Body of pancreas (tissue), 4 donors: Measurements from ENCODE around the gene TRMU. TPM values are rescaled to one million over a fixed set of nuclear protein-coding genes. Genes with fewer than 3 reads are reported as not detected.

Source experiments
- ATAC-seq: fragments of 150-250 bp; one replicate; pipeline ENCODE4 v1.9.1; 2016
- DNase-seq, 4 donors: peaks; one replicate each; pipeline ENCODE4 v3.0.0-alpha.2; 2019
- H3K27ac ChIP-seq, 4 donors: fragments of 200-600 bp; sonication (generic); 1 replicate in 3 of 4; 2 replicates in 1 of 4; pipeline versions ENCODE4 v1.5.1 to v1.6.1; 2016 to 2019; ENCODE audit warnings: mild to moderate bottlenecking in 1 of 4, mixed read lengths in 1 of 4, moderate library complexity in 1 of 4
- H3K27me3 ChIP-seq, 2 donors: fragments of 200-600 bp; sonication (generic); one replicate each; pipeline ENCODE4 v1.6.0; 2016; ENCODE audit warnings: mild to moderate bottlenecking in 1 of 2
- H3K36me3 ChIP-seq, 2 donors: fragments of 200-600 bp; sonication (generic); replicated peaks in 1 of 2; 2 replicates each; pipeline ENCODE4 v1.5.1; 2016; ENCODE audit warnings: low read depth in 2 of 2; ENCODE audit not compliant: insufficient read depth in 1 of 2
- H3K4me1 ChIP-seq: fragments of 200-600 bp; sonication (generic); one replicate; pipeline ENCODE4 v1.6.0; 2016
- H3K4me3 ChIP-seq, 2 donors: fragments of 200-600 bp; sonication (generic); 1 replicate in 1 of 2; 2 replicates in 1 of 2; pipeline ENCODE4 v1.5.1; 2016 to 2019
- H3K9me3 ChIP-seq, 3 donors: fragments of 200-600 bp; sonication (generic); 1 replicate in 2 of 3; 2 replicates in 1 of 3; pipeline ENCODE4 v1.5.1; 2016
- POLR2A ChIP-seq, 3 donors: fragments of 450-650 bp; IDR thresholded peaks; one replicate each; pipeline ENCODE4 v1.6.1; 2016; ENCODE audit warnings: antibody characterized with exemption in 3 of 3, mild to moderate bottlenecking in 2 of 3
- WGBS, 2 donors: methylation state at CpG; one replicate each; pipeline ENCODE4 v1.1.5; 2017; 5-methylcytosine and 5-hydroxymethylcytosine counted together
- intact Hi-C: fragments of 100-400 bp; cut with DNase I; formaldehyde crosslinking; loops from one replicate; pipeline ENCODE4 v1.15.1; 2023
- total RNA-seq, 2 donors: library from RNA; depleted of rRNA; stranded (reverse); fragments of >200 nt; gene quantifications; one replicate each; pipeline ENCODE4 v1.1.0, GENCODE V29; 2016
- TF ChIP-seq, protein P1 (sequence below), 7 experiments: fragments of 450-650 bp in 4 of 7; fragments of 200-600 bp in 3 of 7; sonication (generic) in 3 of 7; IDR thresholded peaks; one replicate each; pipeline ENCODE4 v1.5.1; 2016 to 2019; ENCODE audit warnings: antibody characterized with exemption in 7 of 7

TRMU gene
- total RNA-seq, 2 donors from 2014 or later: 34.2 to 43.5 TPM

- Histone ChIP-seq H3K4me3 (no peak overlapping the region), H3K27ac (peak overlapping the region; percentile 91 to 98 (median 95)), H3K4me1 (peaks cover 63% of the 10 kb centered on the region), H3K27me3 (no peaks in the 10 kb centered on the region), H3K36me3 (no peaks in the 10 kb centered on the region), H3K9me3 (no peaks in the 10 kb centered on the region)
- intact Hi-C loops: no loop called here
- ATAC-seq: no peak
- DNase-seq: no peak
- 68 to 70% methylated on average over 17 to 19 of the region's 19 CpGs for WGBS, 2 donors
- TF ChIP-seq, protein P1, sequence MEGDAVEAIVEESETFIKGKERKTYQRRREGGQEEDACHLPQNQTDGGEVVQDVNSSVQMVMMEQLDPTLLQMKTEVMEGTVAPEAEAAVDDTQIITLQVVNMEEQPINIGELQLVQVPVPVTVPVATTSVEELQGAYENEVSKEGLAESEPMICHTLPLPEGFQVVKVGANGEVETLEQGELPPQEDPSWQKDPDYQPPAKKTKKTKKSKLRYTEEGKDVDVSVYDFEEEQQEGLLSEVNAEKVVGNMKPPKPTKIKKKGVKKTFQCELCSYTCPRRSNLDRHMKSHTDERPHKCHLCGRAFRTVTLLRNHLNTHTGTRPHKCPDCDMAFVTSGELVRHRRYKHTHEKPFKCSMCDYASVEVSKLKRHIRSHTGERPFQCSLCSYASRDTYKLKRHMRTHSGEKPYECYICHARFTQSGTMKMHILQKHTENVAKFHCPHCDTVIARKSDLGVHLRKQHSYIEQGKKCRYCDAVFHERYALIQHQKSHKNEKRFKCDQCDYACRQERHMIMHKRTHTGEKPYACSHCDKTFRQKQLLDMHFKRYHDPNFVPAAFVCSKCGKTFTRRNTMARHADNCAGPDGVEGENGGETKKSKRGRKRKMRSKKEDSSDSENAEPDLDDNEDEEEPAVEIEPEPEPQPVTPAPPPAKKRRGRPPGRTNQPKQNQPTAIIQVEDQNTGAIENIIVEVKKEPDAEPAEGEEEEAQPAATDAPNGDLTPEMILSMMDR (IDR thresholded peaks at IDR 0.05): no peak
- TF ChIP-seq POLR2A (IDR thresholded peaks at IDR 0.05): no peak
Measured at GRCh38 chr22:46380069-46380468, 44.6 kb downstream of the TRMU start.

DNA sequence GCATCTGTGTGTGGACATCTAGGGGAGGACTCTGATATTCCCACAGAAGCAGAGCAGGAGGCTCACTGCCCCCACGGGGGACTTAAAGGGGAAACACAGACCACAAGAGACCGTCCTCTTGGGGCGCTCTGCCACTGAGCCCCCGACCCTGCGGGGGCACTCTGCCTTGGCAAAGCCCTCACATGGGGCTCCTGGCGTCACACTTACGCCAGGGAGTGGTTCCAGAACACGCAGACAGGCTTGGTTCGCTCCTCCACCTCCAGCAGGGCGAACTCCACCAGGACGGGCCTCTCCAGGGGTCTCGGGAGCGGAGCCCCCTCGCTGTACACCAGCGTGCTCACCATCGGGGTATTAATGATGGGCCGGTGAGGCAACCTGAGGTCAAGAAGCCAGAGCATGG is 45.1 kb downstream of the TRMU start:
- peaks cover 58% of the 10 kb centered on the region for H3K4me1 ChIP-seq
- H3K27me3 ChIP-seq: no peaks in the 10 kb centered on the region
- 89% methylated on average over 16 of the region's 17 CpGs; no CpG with 5 or more reads in 1 of the 2 donors for WGBS, 2 donors
- H3K36me3 ChIP-seq: no peaks in the 10 kb centered on the region
- peak overlapping the region in 1 of 4 donors; percentile 96 for H3K27ac ChIP-seq
- no peak for ATAC-seq
- H3K9me3 ChIP-seq: no peaks in the 10 kb centered on the region
- H3K4me3 ChIP-seq: no peak overlapping the region
- TF ChIP-seq, protein P1 (IDR thresholded peaks at IDR 0.05): no peak
- no peak for TF ChIP-seq POLR2A (IDR thresholded peaks at IDR 0.05)
- no peak for DNase-seq
- intact Hi-C loops: no loop called here

DNA sequence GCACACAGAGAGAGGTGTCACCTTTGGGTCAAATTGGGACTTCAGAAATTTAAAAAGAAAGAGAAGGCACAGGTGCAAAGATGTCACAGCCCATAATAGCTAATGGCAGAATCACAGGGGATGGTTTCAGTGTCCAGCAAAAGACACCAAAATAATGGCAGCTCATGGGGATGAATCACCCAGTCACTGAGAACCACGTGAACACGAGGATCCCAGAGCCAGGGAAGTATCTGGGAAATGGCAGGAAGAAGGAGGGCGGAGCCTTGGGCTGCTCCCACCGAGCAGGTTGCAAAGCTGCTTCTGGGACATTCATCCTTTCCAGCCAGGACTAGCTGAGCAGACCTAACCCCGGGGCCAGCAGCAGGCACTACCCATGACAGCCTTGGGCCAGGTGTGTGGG is 45.6 kb downstream of the TRMU start:
- Histone ChIP-seq H3K27me3 (no peaks in the 10 kb centered on the region), H3K36me3 (no peaks in the 10 kb centered on the region), H3K4me3 (no peak overlapping the region), H3K9me3 (no peaks in the 10 kb centered on the region), H3K4me1 (peaks cover 52% of the 10 kb centered on the region), H3K27ac (no peak overlapping the region)
- TF ChIP-seq, protein P1 (IDR thresholded peaks at IDR 0.05): no peak
- TF ChIP-seq POLR2A (IDR thresholded peaks at IDR 0.05): no peak
- ATAC-seq (no peak), DNase-seq (no peak)
- intact Hi-C loops: no loop called here
- 54 to 59% methylated on average over 4 to 5 of the region's 5 CpGs for WGBS, 2 donors

- DNase-seq (no peak), ATAC-seq (no peak)
- TF ChIP-seq POLR2A (IDR thresholded peaks at IDR 0.05): no peak
- TF ChIP-seq, protein P1 (IDR thresholded peaks at IDR 0.05): no peak
- Histone ChIP-seq H3K27ac (no peak overlapping the region), H3K9me3 (no peaks in the 10 kb centered on the region), H3K4me1 (peaks cover 47% of the 10 kb centered on the region), H3K36me3 (no peaks in the 10 kb centered on the region), H3K27me3 (no peaks in the 10 kb centered on the region), H3K4me3 (no peak overlapping the region)
- intact Hi-C loops: no loop called here
- 91 to 97% methylated on average over 20 to 27 of the region's 27 CpGs for WGBS, 2 donors
Measured at GRCh38 chr22:46381731-46382130, 46.2 kb downstream of the TRMU start.

DNA sequence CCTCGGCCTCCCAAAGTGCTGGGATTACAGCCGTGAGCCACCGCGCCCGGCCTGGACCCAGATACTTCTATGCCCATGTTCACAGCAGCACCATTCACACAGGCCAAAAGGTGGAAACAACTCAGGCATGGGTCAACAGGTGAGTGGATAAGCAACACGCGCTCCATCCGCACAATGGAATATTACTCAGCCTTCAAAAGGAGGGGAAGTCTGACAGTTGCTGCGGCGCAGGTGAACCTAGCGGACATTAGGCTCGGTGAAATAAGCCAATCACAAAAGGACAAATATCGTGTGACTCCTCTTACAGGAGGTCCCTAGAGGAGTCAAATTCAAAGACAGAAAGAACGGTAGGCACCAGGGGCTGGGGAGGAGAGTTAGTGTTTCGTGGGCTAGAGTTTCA is 47.0 kb downstream of the TRMU start:
- TF ChIP-seq, protein P1 (IDR thresholded peaks at IDR 0.05): no peak
- no peak for TF ChIP-seq POLR2A (IDR thresholded peaks at IDR 0.05)
- intact Hi-C loops: no loop called here
- H3K4me3 ChIP-seq: no peak overlapping the region
- DNase-seq (no peak), ATAC-seq (no peak)
- H3K27ac ChIP-seq: no peak overlapping the region
- H3K9me3 ChIP-seq: no peaks in the 10 kb centered on the region
- H3K36me3 ChIP-seq: no peaks in the 10 kb centered on the region
- H3K4me1 ChIP-seq: peaks cover 39% of the 10 kb centered on the region
- H3K27me3 ChIP-seq: no peaks in the 10 kb centered on the region
- 85 to 96% methylated on average over 14 to 15 of the region's 15 CpGs for WGBS, 2 donors
